Stimulated activated CD4-positive, alpha-beta T cell treated with anti-CD3 and anti-CD28 coated beads, Interleukin-12 subunit alpha, Interleukin-12 subunit beta, amount 100 ng/mL, for 4 hours (primary cell): Measurements from ENCODE around the gene TRIM43B.
A peak's percentile ranks its signal among the peaks of the same experiment; 100 is the strongest.
"Not testable (repeated sequence)": the region's sequence is repeated elsewhere in the genome, so short reads cannot be mapped to it uniquely, and the experiment has no call there.

Experiments used
- DNase-seq: peaks from one replicate; pipeline ENCODE4 v3.0.0-alpha.2; 2020

TRIM43B gene

DNA sequence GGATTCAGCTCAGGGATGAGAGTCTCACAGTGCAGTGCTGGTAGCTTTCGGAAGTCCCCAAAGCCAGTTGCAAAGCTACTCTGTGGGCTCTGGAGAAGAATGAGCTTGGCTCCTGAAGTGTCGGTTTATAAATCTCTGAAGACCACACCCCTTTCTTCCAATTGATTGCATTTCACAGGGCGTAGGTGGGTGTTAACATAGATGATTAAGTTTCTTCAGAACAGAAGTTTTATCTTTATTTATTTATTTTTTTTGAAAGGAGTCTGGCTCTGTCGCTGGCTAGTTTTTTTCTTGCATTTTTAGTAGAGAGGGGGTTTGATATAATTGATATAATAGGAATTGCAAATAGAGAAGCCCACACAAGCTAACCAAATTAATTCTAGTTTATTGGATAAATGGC is at the start of gene TRIM43B:
Gene TRIM43B (minus strand): TSS at position 101 of the 400 bp plus-strand sequence. CDS start 2,040 bp downstream, outside the sequence.
- DNase-seq, result not testable (repeated sequence)

- DNase-seq, result no peak
Measured at GRCh38 chr2:95531254-95531771, 46.8 kb upstream of the TRIM43B start.

DNA sequence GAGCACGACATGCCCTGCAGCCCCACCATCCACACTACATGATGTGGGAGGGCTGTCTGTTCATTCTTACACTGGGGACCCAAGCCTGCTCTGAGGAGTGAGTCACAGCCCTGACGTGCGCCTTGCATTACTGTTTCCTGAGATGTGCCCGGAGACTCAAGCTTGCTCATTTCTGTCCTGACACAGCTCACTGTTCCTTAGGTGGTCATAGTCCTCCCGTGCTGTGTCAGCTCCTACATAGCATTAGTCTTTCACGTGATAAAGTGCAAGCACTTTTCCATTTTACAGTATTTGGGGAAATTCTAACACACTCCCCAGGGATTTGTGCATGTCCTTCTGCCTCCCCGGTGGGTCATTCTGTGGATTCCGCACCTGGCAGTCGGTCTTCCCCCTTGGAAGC is 46.2 kb upstream of the TRIM43B start:
- no peak for DNase-seq

DNA sequence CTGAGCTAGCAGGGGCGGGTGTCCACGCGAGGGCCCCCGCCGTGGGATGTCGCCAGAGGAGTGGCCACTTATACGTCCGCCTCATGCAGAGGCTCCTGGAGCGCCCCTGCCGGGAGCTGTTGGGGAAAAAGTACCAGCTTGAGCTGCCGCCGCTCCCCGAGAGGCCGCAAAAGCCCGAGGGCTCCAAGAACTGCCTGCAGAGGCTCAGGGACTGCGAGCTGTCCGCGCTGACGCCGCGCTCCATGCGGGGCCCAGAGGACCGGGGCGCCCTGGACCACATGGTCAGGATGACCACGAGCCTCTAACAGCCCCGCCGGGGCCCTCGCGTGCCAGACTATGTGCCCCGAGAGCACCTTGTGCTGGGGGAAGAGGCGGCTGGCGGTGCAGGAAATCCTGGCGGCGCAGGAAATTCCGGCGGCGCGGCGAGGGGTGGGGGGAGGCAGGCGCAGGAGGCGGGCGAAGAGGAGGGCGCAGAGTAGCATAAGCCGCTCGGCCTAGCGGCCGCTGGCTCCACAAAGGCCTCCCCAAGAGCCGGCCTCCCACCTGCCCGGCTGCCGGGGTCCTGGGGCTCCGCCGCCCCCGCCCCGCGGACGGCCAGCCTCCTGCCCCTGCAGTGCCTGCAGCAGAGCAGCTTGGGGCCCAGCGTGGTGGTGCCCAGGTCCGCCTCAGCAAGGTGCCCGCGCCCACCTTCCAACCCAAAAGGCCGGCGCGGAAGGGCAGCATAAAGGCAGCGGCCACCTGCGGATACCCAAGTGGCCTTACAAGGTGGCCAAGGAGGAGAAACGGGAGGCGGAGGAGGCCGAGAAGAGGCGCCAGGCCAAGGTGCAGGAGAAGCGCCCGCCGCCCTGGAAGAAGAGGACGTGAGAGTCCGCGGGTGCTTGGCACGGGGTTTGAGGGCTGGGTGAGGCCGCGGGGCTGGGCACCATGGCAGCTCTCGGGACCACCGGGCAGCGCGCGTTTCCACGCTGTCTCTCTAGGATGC is 42.1 kb upstream of the TRIM43B start:
- peak; percentile 70 for DNase-seq

DNA sequence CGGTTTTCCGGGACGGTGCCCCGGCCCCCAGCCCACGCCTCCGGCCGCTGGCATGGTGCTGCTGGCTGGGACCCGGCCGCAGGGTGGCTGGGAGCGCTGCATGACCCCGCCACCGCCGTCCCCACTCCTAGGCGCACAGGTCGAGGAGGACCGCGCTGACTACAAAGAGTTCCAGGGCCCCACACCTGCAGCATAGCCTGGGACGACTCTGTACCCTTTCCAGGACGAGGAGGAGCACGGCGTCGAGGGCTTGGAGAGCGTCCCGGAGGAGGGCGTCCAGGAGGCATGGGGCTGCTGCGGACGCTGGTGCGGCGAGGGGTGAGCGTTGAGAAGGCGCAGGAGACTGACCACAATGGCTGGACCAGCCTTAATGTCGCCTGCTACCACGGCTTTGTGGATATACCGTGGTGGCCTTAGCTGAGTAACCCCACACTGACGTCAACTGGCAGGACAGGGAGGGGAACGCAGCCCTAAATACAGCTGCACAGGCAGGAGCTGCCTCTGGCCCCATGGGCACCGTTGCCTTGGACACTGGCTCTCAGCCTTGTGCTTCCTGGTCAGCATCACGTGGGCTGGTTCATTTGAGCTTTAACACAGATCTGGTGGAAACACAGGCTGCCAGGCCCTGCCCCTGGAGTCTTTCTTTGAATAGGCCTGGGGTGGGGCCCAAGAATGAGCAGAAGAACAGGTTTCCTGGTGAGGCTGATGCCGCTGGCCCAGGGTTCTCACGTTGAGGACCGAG is 40.9 kb upstream of the TRIM43B start:
- DNase-seq, result no peak

DNA sequence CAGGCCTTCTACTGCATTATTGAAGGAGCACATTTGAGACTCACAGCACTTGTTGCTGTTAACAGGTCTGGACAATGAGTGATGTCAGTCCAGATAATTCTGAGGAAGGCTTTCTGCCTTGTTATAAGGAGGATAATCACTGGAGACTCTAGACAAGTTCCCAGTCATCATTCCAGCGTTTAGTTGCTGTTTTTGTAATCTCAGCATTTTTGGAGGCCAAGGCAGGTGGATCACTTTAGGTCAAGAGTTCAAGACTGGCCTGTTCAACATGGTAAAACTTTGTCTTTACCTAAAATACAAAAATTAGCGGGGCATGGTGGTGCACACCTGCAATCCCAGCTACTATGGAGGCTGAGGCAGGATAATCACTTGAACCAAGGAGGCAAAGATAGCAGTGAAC is 39.6 kb upstream of the TRIM43B start:
- DNase-seq, result no peak

DNA sequence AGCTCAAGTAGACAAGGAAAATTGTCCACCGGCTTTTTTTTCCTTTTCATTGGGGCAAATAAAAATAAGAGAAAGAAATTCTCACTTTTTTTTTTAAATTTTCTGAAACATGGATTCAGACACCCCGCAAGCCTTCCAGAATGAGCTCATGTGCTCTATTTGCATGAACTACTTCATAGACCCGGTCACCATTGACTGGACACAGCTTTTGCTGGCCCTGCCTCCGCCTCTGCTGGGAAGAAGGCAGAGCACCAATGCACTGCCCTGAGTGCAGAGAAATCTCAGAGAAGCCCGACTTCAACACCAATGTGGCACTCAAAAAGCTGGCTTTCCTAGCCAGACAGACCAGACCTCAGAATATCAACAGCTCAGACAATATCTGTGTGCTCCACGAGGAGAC is 30.2 kb upstream of the TRIM43B start:
- DNase-seq, result no peak

DNA sequence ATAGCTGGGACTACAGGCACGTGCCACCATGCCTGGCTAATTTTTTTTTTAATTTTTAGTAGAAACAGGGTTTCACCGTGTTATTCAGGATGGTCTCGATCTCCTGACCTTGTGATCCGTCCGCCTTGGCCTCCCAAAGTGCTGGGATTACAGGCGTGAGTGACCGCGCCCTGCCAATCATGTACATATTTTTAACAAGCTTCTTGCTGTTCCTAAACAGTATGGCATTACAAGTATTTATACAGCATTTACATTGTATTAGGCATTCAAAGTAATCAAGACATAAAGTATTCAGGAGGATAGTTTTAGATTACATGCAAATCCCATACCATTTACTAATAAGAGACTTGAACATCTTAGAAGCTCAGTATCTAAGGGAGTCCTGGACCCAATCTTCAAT is 29.7 kb upstream of the TRIM43B start:
- not testable (repeated sequence) for DNase-seq

- no peak for DNase-seq
Measured at GRCh38 chr2:95509408-95509807, 24.9 kb upstream of the TRIM43B start.

GRCh38 chr2:95505222-95505621 is 20.7 kb upstream of the TRIM43B start:
- no peak for DNase-seq

- no peak for DNase-seq
Measured at GRCh38 chr2:95500854-95501253, 16.3 kb upstream of the TRIM43B start.

- not testable (repeated sequence) for DNase-seq
Measured at GRCh38 chr2:95492076-95492475, 7.5 kb upstream of the TRIM43B start.

DNA sequence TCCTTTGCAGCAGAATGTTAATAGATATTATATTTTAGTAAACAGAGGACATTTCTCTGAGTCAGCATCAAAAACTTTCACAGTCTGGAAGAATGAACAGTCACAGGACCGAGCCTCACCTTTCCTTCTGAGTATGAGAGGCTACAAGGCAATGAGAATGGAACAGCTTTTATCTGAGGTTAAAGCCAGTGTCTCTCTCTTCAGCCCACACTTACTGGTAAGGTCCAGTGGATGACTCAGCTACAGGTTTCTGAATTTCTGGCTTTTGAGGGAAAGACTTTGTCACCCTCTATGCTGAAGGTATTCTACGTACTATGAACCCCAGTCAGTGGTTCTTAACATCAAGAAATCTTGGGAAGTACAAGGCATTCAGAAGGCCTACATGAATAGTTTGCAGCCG is 9.5 kb downstream of the TRIM43B start:
- not testable (repeated sequence) for DNase-seq

DNA sequence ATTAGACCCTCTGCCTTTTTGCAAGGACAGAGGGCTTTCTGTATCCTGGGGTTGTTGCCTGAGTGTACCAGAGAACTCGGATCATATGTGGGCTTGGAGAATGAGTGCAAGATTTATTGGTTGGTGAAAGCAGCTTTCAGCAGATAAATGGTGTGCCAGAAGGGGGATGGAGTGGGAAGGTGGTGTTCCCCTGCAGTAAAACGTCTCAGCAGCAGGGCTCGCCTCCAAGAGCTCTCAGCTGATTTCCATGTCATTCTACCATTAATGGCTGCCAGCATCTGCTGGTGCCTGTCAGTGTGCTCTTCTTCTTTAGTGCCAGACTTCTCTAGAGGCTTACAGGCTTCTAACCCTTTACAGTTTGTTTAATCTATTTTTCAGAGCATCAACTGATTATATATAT is 16.6 kb downstream of the TRIM43B start:
- DNase-seq, result not testable (repeated sequence)

DNA sequence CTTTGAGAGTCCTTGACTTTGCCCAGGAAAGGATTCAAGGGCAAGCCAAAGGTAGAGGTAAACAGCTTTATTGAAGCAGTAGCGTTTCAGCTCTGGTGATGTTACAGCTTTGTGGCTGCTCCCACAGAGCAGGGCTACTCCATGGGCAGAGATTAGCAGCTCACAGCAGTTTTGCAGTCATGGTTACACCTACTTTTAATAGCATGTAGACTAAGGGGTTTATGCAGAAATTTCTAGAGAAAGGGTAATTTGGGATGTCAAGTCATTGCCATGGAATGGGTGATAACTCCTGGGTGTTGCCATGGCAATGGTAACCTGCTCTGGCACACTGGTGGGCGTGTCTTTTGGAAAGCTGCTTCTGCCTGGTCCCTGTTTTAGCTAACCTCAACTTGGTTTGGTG is 18.0 kb downstream of the TRIM43B start:
- DNase-seq, result not testable (repeated sequence)

- not testable (repeated sequence) for DNase-seq
Measured at GRCh38 chr2:95463292-95463691, 21.3 kb downstream of the TRIM43B start.

- not testable (repeated sequence) for DNase-seq
Measured at GRCh38 chr2:95445317-95445716, 39.2 kb downstream of the TRIM43B start.

- not testable (repeated sequence) for DNase-seq
Measured at GRCh38 chr2:95442474-95443099, 42.0 kb downstream of the TRIM43B start.

- not testable (repeated sequence) for DNase-seq
Measured at GRCh38 chr2:95435872-95436209, 48.7 kb downstream of the TRIM43B start.

DNA sequence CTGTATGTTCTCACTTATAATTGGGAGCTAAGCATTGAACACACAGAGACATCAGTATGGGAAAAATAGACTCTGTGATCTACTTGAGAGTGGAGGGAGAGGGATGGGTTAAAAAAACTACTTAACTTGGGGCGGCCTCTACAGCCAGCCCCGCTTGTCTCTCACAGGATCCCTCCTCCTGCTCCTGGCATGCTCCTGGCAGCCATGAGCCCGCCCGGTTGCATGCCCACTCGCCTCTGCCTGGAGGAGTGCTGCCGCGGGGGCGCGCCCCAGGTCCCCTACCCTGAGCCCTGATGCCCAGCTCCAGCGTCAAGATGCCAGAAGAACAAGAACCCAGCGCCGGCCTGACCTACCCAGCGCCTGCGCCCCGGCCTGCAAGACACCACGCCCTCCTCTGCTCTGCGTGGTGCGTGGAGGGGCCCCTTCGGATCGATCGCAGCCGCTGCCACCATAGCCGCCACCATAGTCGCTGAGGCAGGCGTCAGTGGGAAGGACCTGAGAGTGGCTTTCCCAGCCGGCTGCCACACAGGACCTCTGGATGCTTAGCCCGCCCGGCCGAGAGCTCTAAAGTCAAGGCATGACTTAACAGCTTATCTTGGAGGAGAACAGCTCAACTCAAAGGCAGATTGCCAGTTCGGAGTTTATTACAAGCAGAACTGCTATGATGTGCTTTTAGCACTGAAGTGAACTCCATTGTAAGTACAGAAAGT is 49.2 kb downstream of the TRIM43B start:
- DNase-seq, result not testable (repeated sequence)

- not testable (repeated sequence) for DNase-seq
Measured at GRCh38 chr2:95434507-95435076, 50.0 kb downstream of the TRIM43B start.

DNA sequence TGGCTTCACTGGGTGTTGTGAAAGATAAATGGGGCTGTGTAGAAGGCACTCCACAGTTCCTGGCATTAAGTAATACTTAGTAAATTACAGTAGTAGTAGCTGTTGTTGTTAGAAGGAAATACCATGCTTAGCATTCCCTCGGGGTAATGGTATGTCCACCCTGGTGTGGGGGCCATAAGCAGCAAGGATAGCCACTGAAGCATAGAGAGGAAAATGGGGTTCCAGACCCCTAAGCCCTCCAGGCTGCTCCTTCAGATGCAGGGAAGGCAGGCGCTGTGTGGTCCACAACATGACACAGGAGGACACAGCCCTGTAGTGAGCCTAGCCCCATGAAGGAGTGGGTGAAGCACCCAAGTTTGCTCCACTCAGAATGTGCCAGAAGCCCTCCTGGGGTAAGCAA is 50.6 kb downstream of the TRIM43B start:
- DNase-seq, result not testable (repeated sequence)
